Ammon's horn (tissue), 1 donor: ENCODE results near the gene FAHD2B.
"Not testable (repeated sequence)": the region's sequence is repeated elsewhere in the genome, so short reads cannot be mapped to it uniquely, and the experiment has no call there.

Experiments used
- DNase-seq: peaks from one replicate; pipeline ENCODE4 v3.0.0-alpha.2; 2016; ENCODE audit warnings: low spot score

The FAHD2B gene

DNA sequence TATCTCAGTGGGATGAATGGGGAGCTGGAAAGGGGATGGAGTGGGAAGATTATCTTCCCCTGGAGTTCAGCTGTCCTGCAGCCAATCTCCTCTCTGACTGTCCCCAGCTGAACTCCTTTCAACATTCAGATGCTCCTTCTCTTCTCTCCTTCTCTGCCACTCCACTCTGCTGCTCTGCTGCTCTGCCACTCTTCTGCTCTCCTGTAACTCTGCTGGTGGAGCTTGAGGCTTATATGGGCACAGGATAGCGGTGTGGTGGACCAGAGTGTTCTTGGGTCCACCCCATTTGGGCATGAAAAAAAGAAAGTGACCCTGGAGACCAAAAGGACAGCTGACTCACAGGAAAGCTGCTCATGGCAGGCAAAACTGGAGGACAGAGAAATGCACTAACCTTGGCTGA, 26.6 kb downstream of the FAHD2B start:
- DNase-seq: no peak

DNA sequence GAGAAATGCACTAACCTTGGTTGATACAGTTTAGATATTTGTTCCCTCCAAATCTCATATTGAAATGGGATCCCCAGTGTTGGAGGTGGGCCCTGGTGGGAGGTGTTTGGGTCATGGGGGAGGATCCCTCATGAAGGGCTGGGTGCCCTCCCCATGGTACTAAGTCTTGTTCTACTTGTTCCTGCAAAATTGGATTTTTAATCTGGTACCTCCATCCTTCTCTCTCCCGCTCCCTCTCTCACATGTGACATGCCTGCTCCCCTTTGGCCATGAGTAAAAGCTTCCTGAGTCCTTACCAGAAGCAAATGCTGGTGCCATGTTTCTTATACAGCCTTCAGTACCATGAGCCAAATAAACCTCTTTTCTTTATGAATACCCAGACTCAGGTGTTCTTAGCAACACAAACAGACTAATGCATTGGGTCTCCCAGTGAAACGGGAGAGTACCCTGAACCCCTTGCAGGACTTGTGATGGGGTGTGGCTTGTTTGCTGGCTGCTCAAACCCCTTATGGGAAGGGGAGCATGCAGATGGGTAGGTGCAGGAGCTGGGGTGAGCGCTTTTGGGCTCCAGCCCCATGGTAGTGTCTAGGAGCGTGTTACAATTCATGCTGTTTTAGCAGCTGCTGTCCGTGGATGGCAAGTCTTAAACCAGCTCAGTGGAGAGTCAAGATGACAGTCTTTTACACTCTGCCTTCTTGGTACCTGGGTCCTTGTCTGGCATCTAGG, 27.2 kb downstream of the FAHD2B start:
- no peak for DNase-seq

DNA sequence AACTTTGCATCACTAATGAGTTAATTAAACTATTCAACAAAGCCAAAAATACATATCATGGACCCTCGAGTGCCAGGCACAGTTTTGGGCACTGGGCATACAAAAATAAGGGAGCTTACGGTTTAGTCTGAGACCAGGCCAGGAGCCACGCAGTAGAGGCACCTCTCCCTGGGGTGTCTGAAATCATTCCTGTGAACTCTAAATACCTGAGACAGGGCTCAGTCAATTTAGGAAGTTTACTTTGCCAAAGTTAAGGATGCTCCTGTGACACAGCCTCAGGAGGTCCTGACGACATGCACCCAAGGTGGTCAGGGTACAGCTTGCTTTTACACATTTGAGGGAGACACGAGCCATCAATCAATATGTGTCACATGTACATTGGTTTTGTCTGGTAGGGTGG, 28.7 kb downstream of the FAHD2B start:
- not testable (repeated sequence) for DNase-seq

DNA sequence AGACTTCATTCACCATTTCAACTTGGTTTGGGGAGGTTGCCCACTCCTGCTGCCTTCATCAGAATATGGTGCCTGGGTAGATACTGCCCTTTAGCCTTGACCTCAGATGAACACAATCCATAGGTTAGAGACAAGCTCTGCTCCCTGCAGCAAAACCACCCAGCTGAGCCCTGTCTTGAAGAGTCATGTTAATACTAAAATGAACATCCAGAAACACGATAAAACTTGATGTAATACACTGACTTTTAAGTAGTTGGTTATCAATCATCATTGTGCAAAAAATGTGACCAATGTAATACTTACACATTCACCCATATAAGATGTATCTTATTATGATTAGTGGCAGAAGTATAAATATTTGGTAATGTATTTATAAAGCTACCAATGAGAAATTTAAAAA, 32.7 kb downstream of the FAHD2B start:
- DNase-seq: not testable (repeated sequence)

- DNase-seq: not testable (repeated sequence)
These were observed 34.9 kb downstream of the FAHD2B start for GRCh38 chr2:97059782-97060181.

- not testable (repeated sequence) for DNase-seq
These were observed 38.5 kb downstream of the FAHD2B start for GRCh38 chr2:97056150-97056549.

GRCh38 chr2:97050032-97050431, 44.6 kb downstream of the FAHD2B start:
- DNase-seq: not testable (repeated sequence)

DNA sequence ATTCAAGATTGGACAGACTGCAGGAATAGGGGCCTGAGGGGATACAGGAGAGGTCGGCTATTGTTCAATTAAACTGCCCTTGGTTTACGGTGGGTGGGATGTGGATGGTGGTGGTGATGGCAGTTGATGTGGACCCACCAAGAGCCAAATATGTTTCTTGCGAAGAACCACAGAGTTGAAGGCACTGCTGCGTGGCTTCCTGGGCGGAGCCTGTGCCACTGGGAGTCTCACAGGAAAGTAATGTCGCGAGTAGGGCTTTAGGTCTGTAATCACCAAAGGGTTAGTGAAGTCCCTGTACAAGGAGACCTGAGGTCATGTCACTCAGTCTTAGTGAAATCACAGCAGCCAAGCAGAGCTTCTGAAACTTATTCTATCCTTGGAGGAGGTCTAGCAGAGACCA, 46.2 kb downstream of the FAHD2B start:
- DNase-seq: not testable (repeated sequence)

DNA sequence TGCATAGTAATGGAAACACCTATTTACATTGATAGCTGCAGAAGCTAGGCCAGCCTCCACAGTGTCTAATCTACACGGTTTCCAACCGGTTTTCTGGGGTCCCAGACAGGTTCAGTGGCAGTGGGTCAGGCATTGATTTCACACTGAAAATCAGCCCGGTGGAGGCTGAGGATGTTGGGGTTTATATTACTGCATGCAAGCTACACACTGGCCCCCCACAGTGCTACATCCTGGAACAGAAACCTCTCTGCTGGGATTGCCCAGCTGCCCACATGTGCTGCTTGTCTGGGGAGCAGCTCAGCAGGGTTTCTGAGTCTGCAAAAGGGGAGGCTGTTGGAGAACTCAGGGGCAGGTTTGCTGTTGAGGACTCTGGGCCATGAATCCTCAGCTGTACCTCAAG, 48.0 kb downstream of the FAHD2B start:
- not testable (repeated sequence) for DNase-seq

DNA sequence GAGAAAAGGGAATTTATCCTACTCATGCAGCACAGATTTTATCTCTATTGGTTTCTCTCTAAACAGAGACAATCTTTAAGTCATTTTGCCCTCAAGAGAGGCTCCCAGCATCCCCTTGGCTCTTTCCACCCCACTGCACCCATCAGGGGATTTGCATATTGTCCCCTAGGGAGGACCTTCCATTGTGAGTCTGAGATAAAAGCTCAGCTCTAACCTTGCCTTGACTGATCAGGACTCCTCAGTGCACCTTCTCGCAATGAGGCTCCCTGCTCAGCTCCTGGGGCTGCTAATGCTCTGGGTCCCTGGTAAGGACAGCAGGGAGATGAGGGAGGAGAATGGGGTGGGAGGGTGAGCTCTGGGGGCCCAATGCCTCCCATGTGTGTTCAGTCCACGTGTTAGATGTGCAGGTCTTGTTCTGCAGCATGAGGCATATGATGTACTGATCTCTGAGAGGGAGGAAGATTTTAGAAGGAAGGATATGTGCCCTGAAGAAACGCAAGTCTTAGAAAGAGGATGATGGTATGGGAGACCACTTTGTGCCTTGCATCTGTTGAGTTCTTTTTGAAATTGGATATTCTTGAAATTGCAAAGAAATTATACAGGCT, 48.7 kb downstream of the FAHD2B start:
- not testable (repeated sequence) for DNase-seq
